Measurements from ENCODE around the gene SPAG9. TPM values are rescaled to one million over a fixed set of nuclear protein-coding genes. Genes with fewer than 3 reads are reported as not detected.

The SPAG9 gene, protein sequence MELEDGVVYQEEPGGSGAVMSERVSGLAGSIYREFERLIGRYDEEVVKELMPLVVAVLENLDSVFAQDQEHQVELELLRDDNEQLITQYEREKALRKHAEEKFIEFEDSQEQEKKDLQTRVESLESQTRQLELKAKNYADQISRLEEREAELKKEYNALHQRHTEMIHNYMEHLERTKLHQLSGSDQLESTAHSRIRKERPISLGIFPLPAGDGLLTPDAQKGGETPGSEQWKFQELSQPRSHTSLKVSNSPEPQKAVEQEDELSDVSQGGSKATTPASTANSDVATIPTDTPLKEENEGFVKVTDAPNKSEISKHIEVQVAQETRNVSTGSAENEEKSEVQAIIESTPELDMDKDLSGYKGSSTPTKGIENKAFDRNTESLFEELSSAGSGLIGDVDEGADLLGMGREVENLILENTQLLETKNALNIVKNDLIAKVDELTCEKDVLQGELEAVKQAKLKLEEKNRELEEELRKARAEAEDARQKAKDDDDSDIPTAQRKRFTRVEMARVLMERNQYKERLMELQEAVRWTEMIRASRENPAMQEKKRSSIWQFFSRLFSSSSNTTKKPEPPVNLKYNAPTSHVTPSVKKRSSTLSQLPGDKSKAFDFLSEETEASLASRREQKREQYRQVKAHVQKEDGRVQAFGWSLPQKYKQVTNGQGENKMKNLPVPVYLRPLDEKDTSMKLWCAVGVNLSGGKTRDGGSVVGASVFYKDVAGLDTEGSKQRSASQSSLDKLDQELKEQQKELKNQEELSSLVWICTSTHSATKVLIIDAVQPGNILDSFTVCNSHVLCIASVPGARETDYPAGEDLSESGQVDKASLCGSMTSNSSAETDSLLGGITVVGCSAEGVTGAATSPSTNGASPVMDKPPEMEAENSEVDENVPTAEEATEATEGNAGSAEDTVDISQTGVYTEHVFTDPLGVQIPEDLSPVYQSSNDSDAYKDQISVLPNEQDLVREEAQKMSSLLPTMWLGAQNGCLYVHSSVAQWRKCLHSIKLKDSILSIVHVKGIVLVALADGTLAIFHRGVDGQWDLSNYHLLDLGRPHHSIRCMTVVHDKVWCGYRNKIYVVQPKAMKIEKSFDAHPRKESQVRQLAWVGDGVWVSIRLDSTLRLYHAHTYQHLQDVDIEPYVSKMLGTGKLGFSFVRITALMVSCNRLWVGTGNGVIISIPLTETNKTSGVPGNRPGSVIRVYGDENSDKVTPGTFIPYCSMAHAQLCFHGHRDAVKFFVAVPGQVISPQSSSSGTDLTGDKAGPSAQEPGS (N-terminal part only)
- 32.3 and 43.4 TPM in 2 replicates for total RNA-seq

GRCh38 chr17:51120739-51121619 lies at the start of gene SPAG9:
Gene SPAG9, minus strand, starts transcription at chr17:51120868. Its CDS starts 212 bp downstream, at chr17:51120656.

DNA sequence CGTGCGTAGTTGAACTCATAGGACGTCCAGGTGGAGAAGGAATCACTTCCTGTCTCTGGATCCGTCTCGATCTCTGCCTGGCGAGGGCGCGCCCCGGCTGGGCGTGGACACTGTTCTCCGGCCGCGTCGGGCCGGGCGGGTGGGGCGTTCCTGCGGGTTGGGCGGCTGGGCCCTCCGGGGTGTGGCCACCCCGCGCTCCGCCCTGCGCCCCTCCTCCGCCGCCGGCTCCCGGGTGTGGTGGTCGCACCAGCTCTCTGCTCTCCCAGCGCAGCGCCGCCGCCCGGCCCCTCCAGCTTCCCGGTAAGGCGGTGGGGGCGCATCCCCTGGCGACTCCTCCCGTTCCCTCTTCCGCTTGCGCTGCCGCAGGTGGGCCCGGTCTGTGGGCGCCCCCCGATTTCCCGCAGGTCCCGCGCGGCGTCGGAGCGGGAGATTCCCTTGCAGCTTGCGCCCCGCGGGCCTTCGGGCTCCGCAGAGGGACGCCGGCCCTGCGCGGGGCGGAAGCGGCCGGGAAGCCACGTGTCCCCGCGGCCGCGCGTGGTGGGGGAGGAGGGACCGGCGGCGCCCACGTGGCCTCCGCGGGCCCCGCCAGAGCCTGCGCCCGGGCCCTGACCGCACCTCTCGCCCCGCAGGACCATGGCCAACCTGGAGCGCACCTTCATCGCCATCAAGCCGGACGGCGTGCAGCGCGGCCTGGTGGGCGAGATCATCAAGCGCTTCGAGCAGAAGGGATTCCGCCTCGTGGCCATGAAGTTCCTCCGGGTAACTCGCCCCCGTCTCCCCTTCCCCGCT lies 45.7 kb upstream of the SPAG9 start, which contains the start of gene NME2:
Gene NME2 (plus strand): TSS at position 214 of the 789 bp plus-strand sequence. CDS start 420 bp downstream, at position 634.

DNA sequence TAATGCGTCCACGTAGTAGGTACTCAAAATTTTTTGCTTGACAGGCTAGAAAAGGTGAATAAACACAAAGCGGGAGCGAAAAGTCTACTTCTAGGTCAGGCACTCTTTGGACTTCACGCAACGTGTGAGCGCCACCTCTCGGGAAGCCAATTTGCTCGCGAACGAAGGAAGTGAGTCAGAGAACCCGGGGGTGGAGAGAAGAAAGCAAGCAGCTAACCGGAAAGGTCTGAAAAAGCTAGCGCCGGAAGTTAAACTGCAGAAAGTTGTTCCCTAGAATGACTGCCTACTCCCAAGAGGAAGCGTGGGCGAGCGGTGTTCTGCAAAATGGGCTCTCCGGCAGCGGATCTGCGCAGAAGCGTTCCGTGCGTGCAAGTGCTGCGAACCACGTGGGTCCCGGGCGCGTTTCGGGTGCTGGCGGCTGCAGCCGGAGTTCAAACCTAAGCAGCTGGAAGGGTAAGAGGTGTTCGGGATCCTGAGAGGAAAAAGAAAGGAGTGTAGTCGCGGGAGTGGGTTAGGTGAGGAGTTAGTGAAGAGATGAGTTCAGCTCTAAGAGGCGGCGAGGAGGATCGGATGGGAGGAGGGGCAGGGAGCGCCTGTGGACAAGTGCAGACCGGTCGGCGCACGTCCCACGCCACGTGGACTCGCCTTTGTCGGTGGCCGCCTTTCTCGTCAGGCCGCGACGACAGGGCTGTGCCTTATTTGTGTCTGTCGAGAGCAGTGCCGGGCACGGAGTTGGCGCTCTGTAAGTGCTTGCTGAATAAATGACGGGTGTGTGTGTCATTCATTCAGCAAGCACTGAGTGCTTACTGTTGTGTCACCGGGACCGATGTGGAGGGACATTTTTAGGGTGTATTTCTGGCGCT lies 32.8 kb upstream of the SPAG9 start, which contains the start of gene NME1:
Gene NME1 (plus strand): TSS at position 350 of the 863 bp plus-strand sequence. CDS start 2,096 bp downstream, outside the sequence.

Other genes with a start within 250 kb of the SPAG9 start
- gene NME1, start 32.7 kb upstream of the SPAG9 start, total RNA-seq, result 55.4 and 236 TPM in 2 replicates
- gene NME2, start 45.5 kb upstream of the SPAG9 start, total RNA-seq, result 673 and 883 TPM in 2 replicates
- gene MBTD1, start 139.2 kb upstream of the SPAG9 start, total RNA-seq, result 2.7 and 14.5 TPM in 2 replicates
- 23.2 and 41.2 TPM in 2 replicates for gene UTP18, start 139.7 kb upstream of the SPAG9 start, total RNA-seq

Data from epithelial cell of alveolus of lung (primary cell).